Esophagus squamous epithelium (tissue), 4 donors: ENCODE data around the gene CCDC170.

Source experiments
- CTCF ChIP-seq, 6 experiments: fragments of 450-650 bp in 4 of 6; fragments of 200-600 bp in 2 of 6; sonication (generic) in 2 of 6; IDR thresholded peaks; one replicate each; pipeline ENCODE4 v1.5.1; 2016 to 2019; ENCODE audit warnings: antibody characterized with exemption in 6 of 6, mild to moderate bottlenecking in 4 of 6, moderate library complexity in 4 of 6
- POLR2A ChIP-seq, 4 donors: fragments of 450-650 bp; IDR thresholded peaks; one replicate each; pipeline ENCODE4 v1.6.1; 2017; ENCODE audit warnings: antibody characterized with exemption in 4 of 4, mild to moderate bottlenecking in 4 of 4, moderate library complexity in 3 of 4

GRCh38 chr6:151494235-151494935, 568 bp downstream of the CCDC170 start:
- TF ChIP-seq POLR2A (IDR thresholded peaks at IDR 0.05) (no peak), CTCF (IDR thresholded peaks at IDR 0.05) (no peak)
